Endothelial cell of umbilical vein (primary cell): Measurements from ENCODE around the gene BABAM2. TPM values are rescaled to one million over a fixed set of nuclear protein-coding genes. Genes with fewer than 3 reads are reported as not detected.

Experiments
- BruUV-seq: library from RNA; stranded (reverse); fragments of 400-500 nt; replicated peaks from 2 replicates; lab custom pipeline; 2021; lab: Mats Ljungman, UMichigan
- CTCF ChIA-PET: fragments of 300-600, 350-600 bp; sonication (Branson Sonifier 250); formaldehyde crosslinking; loops from one replicate; lab custom pipeline; 2021; ENCODE audit warnings: antibody characterized with exemption, inconsistent platforms; lab: Charles Lee
- POLR2A ChIA-PET: fragments of 300-600, 350-600 bp; sonication (Branson Sonifier 250); formaldehyde crosslinking; loops from one replicate; lab custom pipeline; 2021; ENCODE audit warnings: antibody characterized with exemption, inconsistent platforms; lab: Charles Lee
- DNase-seq: peaks from one replicate; pipeline ENCODE4 v3.0.0-alpha.2; 2011; ENCODE audit warnings: low read depth, low spot score
- FAIRE-seq: peaks from 2 replicates; lab custom pipeline; 2011; peaks lifted over from hg19 to GRCh38; lab: Jason Lieb, UNC
- H2AFZ ChIP-seq: 2 replicates; pipeline ENCODE4 v1.6.0; 2012; ENCODE audit warnings: low read depth, low read length, control low read depth, inconsistent platforms
- H3K27ac ChIP-seq: 2 replicates; pipeline ENCODE4 v1.5.1; 2011; ENCODE audit warnings: low read depth, mild to moderate bottlenecking, control low read depth, low read length, moderate library complexity; ENCODE audit not compliant: insufficient read depth
- H3K27me3 ChIP-seq, 2 experiments: 2 replicates each; pipeline versions ENCODE4 v1.6.0 to v1.6.1; 2011; ENCODE audit warnings: low read length in 2 of 2, mixed read lengths in 1 of 2; ENCODE audit not compliant: control insufficient read depth in 2 of 2, insufficient read depth in 2 of 2
- H3K36me3 ChIP-seq, 2 experiments: 2 replicates in 1 of 2; 3 replicates in 1 of 2; pipeline ENCODE4 v1.5.1; 2011; ENCODE audit warnings: low read length in 2 of 2, mild to moderate bottlenecking in 1 of 2, moderate library complexity in 1 of 2; ENCODE audit not compliant: control insufficient read depth in 2 of 2, insufficient read depth in 2 of 2; ENCODE audit errors: extremely low read depth in 1 of 2
- H3K4me1 ChIP-seq: 3 replicates; pipeline ENCODE4 v1.5.1; 2011; ENCODE audit warnings: mild to moderate bottlenecking, low read length; ENCODE audit not compliant: control insufficient read depth, insufficient read depth; ENCODE audit errors: extremely low read depth
- H3K4me2 ChIP-seq: 2 replicates; pipeline ENCODE4 v1.6.1; 2011; ENCODE audit warnings: low read length, control low read depth, mixed read lengths; ENCODE audit not compliant: insufficient read depth
- H3K4me3 ChIP-seq, 3 experiments: fragments of 200-600 bp in 1 of 3; sonication (generic), shearing (Covaris generic) in 1 of 3; replicated peaks in 1 of 3; 2 replicates each; pipeline ENCODE4 v1.5.1; 2011 to 2016; ENCODE audit warnings: control low read depth in 3 of 3, low read length in 3 of 3, mild to moderate bottlenecking in 2 of 3, inconsistent platforms in 1 of 3, low read depth in 1 of 3, moderate library complexity in 1 of 3; ENCODE audit not compliant: insufficient read depth in 1 of 3
- H3K79me2 ChIP-seq: 2 replicates; pipeline ENCODE4 v1.6.0; 2012; ENCODE audit warnings: low read length, inconsistent platforms; ENCODE audit not compliant: control insufficient read depth, insufficient read depth
- H3K9ac ChIP-seq: replicated peaks from 2 replicates; pipeline ENCODE3; 2011; ENCODE audit warnings: low read length, control low read depth; ENCODE audit not compliant: insufficient read depth; ENCODE audit errors: extremely low read depth
- H3K9me1 ChIP-seq: replicated peaks from 3 replicates; pipeline ENCODE4 v1.6.0; 2011; ENCODE audit warnings: mild to moderate bottlenecking, low read length; ENCODE audit not compliant: control insufficient read depth, insufficient read depth; ENCODE audit errors: extremely low read depth
- H3K9me3 ChIP-seq: replicated peaks from 2 replicates; pipeline ENCODE4 v1.5.1; 2012; ENCODE audit warnings: low read length, inconsistent platforms; ENCODE audit not compliant: control insufficient read depth, insufficient read depth
- H4K20me1 ChIP-seq: replicated peaks from 2 replicates; pipeline ENCODE3; 2011; ENCODE audit warnings: mild to moderate bottlenecking, low read length; ENCODE audit not compliant: control insufficient read depth, insufficient read depth; ENCODE audit errors: extremely low read depth
- EZH2 ChIP-seq: IDR thresholded peaks from 2 replicates; pipeline ENCODE4 v1.6.1; 2012; ENCODE audit warnings: borderline replicate concordance, low read depth, mild to moderate bottlenecking, moderate library complexity, low read length, inconsistent platforms; ENCODE audit not compliant: severe bottlenecking
- FOS ChIP-seq: IDR thresholded peaks from 2 replicates; pipeline ENCODE4 v1.6.1; 2011; ENCODE audit warnings: mild to moderate bottlenecking, low read length, moderate library complexity, borderline replicate concordance; ENCODE audit not compliant: insufficient read depth
- GATA2 ChIP-seq: IDR thresholded peaks from 2 replicates; pipeline ENCODE4 v1.7.0; 2011; ENCODE audit warnings: low read depth, mild to moderate bottlenecking, moderate library complexity, mixed read lengths, low read length; ENCODE audit not compliant: insufficient read length, insufficient read depth
- JUN ChIP-seq: IDR thresholded peaks from 2 replicates; pipeline ENCODE4 v1.6.1; 2011; ENCODE audit warnings: borderline replicate concordance, low read depth; ENCODE audit not compliant: insufficient read length, insufficient read depth
- MYC ChIP-seq: IDR thresholded peaks from one replicate; pipeline ENCODE4 v1.6.1; 2011; ENCODE audit warnings: mild to moderate bottlenecking, low read depth, low read length
- POLR2A ChIP-seq: IDR thresholded peaks from 2 replicates; pipeline ENCODE4 v1.6.1; 2012; ENCODE audit warnings: low read depth, mild to moderate bottlenecking, control low read depth, low read length
- POLR2AphosphoS5 ChIP-seq: IDR thresholded peaks from 2 replicates; pipeline ENCODE4 v1.6.1; 2012; ENCODE audit warnings: low read depth, mild to moderate bottlenecking, control low read depth, low read length, moderate library complexity; ENCODE audit not compliant: insufficient read depth
- dilution Hi-C: fragments of 300-500 bp; cut with MboI; formaldehyde crosslinking; loops from one replicate; pipeline ENCODE4 v1.15.0; 2019; ENCODE audit warnings: low sequenced_read_pairs; ENCODE audit not compliant: extremely low pct_ligation_motif_present
- intact Hi-C: fragments of 100-400 bp; cut with micrococcal nuclease; formaldehyde crosslinking; loops from one replicate; pipeline ENCODE4 v1.10.0; 2022
- polyA plus RNA-seq, 4 experiments: library from polyadenylated mRNA; depleted of rRNA in 3 of 4; stranded (reverse) in 3 of 4; unstranded in 1 of 4; fragments of >200 nt; gene quantifications; 2 replicates each; pipeline versions ENCODE4 v1.2.1 to v1.2.3, GENCODE V29; 2011 to 2012; ENCODE audit warnings: missing spikeins in 1 of 4
- total RNA-seq: library from RNA; stranded (reverse); gene quantifications from 2 replicates; pipeline ENCODE4 v1.2.3, GENCODE V29; 2021
- TF ChIP-seq, protein P1 (sequence below): IDR thresholded peaks from 2 replicates; pipeline ENCODE4 v1.6.1; 2011; ENCODE audit not compliant: insufficient read depth, insufficient read length
- TF ChIP-seq, protein P2 (sequence below), 2 donors: IDR thresholded peaks; 1 replicate in 1 of 2; 2 replicates in 1 of 2; pipeline ENCODE4 v1.5.1; 2011; ENCODE audit warnings: low read length in 2 of 2, mild to moderate bottlenecking in 2 of 2, moderate library complexity in 2 of 2, control low read depth in 1 of 2, inconsistent platforms in 1 of 2, low read depth in 1 of 2; ENCODE audit not compliant: insufficient read depth in 1 of 2; ENCODE audit errors: extremely low read depth in 1 of 2

BABAM2 gene
- total and polyA plus RNA-seq, 2 donors (not counting 3 experiments of a cell fraction or from before 2014, with no cell fraction given): 19.9 to 27.6 TPM

DNA sequence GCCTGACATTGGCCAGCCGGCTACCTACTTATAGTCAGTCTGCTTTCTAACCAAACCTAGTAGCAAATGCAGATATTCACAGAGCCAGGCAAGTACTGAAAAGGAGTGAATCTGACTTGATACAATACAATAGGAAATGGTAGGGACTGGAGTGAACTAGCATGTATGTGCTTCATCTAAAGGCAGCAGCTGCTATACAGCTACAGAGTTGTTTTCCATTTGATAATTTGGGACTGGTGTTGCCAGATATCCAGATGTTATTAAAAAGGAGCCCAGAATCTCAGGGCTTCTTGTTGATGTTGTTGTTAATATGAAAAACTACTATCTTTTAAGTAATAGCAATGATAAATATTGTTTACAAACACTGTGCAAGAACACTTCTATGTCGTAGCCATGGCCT, 159.4 kb downstream of the BABAM2 start:
- no peak overlapping the region for H3K9ac ChIP-seq
- intact Hi-C loops: loop anchor here (10.0 kb wide), 1 partner anchor 155 kb away; the partner anchor contains the start of genes BABAM2 and RBKS
- H3K4me2 ChIP-seq: no peak overlapping the region
- no peak for DNase-seq
- H3K9me3 ChIP-seq: no peaks in the 10 kb centered on the region
- FAIRE-seq: no peak
- no TSS peak for BruUV-seq
- TF ChIP-seq POLR2AphosphoS5 (no peak), MYC (no peak), JUN (no peak), POLR2A (no peak), EZH2 (no peak), GATA2 (no peak), FOS (no peak)
- TF ChIP-seq, protein P1, sequence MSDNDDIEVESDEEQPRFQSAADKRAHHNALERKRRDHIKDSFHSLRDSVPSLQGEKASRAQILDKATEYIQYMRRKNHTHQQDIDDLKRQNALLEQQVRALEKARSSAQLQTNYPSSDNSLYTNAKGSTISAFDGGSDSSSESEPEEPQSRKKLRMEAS: no peak
- TF ChIP-seq, protein P2, sequence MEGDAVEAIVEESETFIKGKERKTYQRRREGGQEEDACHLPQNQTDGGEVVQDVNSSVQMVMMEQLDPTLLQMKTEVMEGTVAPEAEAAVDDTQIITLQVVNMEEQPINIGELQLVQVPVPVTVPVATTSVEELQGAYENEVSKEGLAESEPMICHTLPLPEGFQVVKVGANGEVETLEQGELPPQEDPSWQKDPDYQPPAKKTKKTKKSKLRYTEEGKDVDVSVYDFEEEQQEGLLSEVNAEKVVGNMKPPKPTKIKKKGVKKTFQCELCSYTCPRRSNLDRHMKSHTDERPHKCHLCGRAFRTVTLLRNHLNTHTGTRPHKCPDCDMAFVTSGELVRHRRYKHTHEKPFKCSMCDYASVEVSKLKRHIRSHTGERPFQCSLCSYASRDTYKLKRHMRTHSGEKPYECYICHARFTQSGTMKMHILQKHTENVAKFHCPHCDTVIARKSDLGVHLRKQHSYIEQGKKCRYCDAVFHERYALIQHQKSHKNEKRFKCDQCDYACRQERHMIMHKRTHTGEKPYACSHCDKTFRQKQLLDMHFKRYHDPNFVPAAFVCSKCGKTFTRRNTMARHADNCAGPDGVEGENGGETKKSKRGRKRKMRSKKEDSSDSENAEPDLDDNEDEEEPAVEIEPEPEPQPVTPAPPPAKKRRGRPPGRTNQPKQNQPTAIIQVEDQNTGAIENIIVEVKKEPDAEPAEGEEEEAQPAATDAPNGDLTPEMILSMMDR (IDR thresholded peaks at IDR 0.05; ENCODE audit: extremely low read depth in 1 of 2, insufficient read depth in 1 of 2, low read depth in 1 of 2, low read length in 2 of 2): no peak
- CTCF ChIA-PET: no interaction called here
- H3K4me1 ChIP-seq: peaks cover 34% of the 10 kb centered on the region
- H3K9me1 ChIP-seq: no peaks in the 10 kb centered on the region
- no peaks in the 10 kb centered on the region for H3K36me3 ChIP-seq
- POLR2A ChIA-PET: no interaction called here
- no peaks in the 10 kb centered on the region for H3K79me2 ChIP-seq
- no peak overlapping the region for H3K27ac ChIP-seq
- H3K27me3 ChIP-seq: no peaks in the 10 kb centered on the region
- dilution Hi-C loops: no loop called here
- no peak overlapping the region for H3K4me3 ChIP-seq
- H4K20me1 ChIP-seq: no peaks in the 10 kb centered on the region
- H2AFZ ChIP-seq: no peak overlapping the region
